HG03159 (cell line): ENCODE results near the gene SCG5.
"Not testable (repeated sequence)": the region's sequence is repeated elsewhere in the genome, so short reads cannot be mapped to it uniquely, and the experiment has no call there.

Source experiments
- ATAC-seq: cut with Tn5 transposase; IDR thresholded peaks from one replicate; pipeline ENCODE4 v1.9.1; 2021; ENCODE audit warnings: mild to moderate bottlenecking, moderate library complexity; ENCODE audit not compliant: unreplicated experiment

The SCG5 gene, protein sequence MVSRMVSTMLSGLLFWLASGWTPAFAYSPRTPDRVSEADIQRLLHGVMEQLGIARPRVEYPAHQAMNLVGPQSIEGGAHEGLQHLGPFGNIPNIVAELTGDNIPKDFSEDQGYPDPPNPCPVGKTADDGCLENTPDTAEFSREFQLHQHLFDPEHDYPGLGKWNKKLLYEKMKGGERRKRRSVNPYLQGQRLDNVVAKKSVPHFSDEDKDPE

GRCh38 chr15:32641517-32642059 lies at the start of gene SCG5:
Gene SCG5, plus strand, starts transcription at chr15:32641710. Its CDS starts 1,883 bp downstream, at chr15:32643593.
- no peak for ATAC-seq

- not testable (repeated sequence) for ATAC-seq
Measured at GRCh38 chr15:32593151-32593550, 48.4 kb upstream of the SCG5 start, which contains the start of gene GOLGA8N. Gene GOLGA8N, plus strand, starts transcription at chr15:32593456.

- not testable (repeated sequence) for ATAC-seq
Measured at GRCh38 chr15:32609518-32609917, 32.0 kb upstream of the SCG5 start.

- not testable (repeated sequence) for ATAC-seq
Measured at GRCh38 chr15:32610719-32611118, 30.8 kb upstream of the SCG5 start.

- ATAC-seq, result peak; percentile 18
Measured at GRCh38 chr15:32614712-32615050, 26.8 kb upstream of the SCG5 start.

GRCh38 chr15:32615051-32615870 lies 26.2 kb upstream of the SCG5 start, which contains the start of gene ARHGAP11A:
Gene ARHGAP11A, plus strand, starts transcription at chr15:32615504. Its CDS starts 708 bp downstream, at chr15:32616212.
- ATAC-seq, result peak; percentile 65

DNA sequence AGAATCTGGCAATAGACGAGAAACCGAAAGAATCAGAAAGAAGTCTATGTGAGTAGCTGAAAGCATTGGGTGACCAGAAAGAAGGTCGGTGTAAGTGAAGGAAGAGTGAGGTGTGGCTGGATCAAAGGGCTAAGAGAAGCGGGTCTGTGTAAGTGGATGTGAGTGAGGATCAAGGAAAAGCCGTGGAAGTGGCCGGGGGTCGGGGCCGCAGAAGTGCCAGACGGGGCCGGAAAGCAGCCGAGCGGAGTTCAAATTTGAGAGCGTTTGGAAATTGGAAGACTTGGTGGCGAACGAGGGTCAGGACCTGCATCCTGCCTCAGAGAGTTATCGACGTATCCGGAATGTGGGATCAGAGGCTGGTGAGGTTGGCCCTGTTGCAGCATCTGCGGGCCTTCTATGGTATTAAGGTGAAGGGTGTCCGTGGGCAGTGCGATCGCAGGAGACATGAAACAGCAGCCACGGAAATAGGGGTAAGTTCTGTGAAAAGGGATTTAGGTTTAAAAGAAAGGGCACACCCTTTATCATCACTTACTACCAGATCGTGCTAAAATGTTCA lies 25.6 kb upstream of the SCG5 start:
- ATAC-seq, result peak; percentile 21

DNA sequence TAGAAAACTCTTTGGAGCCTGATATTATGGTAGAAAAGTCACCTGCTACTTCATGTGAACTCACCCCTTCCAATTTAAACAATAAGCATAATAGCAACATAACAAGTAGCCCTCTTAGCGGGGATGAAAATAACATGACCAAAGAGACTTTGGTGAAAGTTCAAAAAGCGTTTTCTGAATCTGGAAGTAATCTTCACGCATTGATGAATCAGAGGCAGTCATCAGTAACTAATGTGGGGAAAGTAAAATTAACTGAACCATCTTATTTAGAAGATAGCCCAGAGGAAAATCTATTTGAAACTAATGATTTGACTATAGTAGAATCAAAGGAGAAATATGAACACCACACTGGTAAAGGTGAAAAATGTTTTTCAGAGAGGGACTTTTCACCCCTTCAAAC lies 5.1 kb upstream of the SCG5 start:
- no peak for ATAC-seq

GRCh38 chr15:32636908-32637567 lies 4.5 kb upstream of the SCG5 start:
- no peak for ATAC-seq

DNA sequence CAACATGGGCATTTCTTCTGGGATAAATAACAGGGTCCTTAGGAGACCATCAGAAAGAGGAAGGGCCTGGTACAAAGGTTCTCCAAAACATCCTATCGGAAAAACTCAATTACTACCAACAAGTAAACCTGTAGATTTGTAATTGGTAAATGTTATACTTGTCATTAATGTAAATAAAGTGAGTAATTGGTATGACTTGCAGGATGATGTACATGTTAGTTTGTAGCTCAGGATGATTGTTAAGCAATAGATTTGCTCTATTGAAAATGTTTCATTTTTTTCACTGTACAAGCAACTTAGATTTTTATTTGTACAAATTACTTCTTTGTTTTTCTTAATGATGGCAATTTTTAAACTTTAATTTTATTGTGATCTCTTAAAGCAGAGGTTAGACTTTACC lies 3.8 kb upstream of the SCG5 start:
- ATAC-seq, result no peak

GRCh38 chr15:32642667-32643435 lies 1.3 kb downstream of the SCG5 start:
- no peak for ATAC-seq

DNA sequence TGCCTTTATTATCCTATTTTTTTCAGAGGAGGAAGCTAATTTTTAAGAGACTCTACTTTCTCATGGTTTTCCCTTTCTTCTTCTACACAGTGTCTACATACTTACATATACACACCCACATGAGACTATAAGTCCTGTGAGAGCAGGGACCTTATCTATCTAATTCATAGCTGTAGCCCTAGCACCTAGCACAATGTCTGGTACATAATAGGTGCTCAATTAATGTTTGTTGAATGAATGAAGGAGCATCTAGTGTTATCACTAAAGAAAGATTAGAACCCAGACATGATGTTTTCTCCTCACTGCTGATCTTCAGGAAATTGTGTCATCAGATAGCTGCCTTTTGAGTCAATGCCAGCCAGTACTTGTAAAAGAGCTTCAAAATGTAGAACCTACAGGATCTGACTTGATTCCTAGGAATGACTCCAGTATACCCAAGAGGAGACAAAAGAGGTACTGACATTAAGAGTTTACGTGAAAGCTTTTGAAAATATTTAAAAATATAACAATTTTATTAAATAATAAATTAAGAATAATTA lies 2.5 kb downstream of the SCG5 start:
- ATAC-seq, result no peak

DNA sequence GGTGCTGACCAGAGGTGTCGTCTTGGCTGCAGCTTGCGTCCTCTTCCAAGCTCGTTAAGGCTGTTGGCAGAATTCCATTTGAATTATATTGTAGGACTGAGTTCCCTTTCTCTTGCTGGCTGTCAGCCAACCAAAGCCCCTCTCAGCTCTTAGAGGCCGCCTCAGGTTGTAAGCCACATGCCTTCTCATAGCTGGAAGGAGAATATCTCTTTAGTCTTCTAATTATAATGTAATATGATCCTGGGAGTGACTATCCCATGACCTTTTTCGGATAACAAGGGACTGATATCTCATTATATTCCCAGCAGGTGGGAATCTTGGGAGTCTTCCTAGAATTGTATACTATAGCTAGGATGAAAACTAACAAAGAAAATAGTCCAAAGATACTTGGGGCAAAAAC lies 4.8 kb downstream of the SCG5 start:
- no peak for ATAC-seq

DNA sequence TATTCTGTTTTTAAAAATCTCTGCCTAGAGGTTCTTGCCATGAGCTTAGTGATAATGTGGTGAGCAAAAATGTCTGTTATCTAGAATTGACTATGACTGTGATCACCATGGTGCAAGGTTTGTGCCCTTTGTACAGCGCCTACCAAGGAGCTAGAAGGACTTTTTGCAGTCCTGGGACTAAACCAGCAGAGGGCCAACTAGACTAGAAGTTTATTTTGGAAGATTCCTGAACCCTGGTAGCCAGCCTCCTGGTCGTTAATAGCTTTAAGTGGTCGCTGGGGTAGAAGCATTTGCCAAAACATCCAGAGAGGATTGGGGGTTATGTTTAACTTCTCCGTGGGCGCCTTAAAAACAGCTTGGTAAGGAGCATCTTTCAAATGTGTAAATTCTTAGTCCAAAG lies 7.8 kb downstream of the SCG5 start:
- ATAC-seq, result no peak

- no peak for ATAC-seq
Measured at GRCh38 chr15:32651229-32651837, 9.8 kb downstream of the SCG5 start.

GRCh38 chr15:32652178-32652577 lies 10.7 kb downstream of the SCG5 start:
- no peak for ATAC-seq

DNA sequence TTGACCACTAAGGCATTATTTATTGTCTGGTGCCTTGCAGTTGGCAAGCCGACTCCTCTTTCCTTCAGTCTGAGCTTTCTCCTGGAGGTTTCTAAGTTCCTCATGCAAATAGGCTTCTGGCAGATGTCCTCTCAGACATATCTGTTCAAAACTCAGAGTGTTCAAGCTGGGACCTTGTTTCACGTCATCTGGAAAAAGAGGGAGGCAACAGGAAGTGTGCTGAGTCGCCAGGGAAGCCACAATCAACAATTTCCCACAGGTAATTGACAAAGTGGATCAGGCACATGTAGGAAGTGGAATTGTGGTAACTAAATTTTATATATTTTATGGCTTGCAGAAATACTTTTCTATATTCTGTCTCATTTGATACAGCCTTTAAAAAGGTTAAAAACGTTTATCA lies 14.6 kb downstream of the SCG5 start:
- ATAC-seq, result no peak

GRCh38 chr15:32656496-32656895 lies 15.0 kb downstream of the SCG5 start:
- ATAC-seq, result no peak

- peak; percentile 56 for ATAC-seq
Measured at GRCh38 chr15:32657198-32657883, 15.8 kb downstream of the SCG5 start.
